Measurements from ENCODE around the gene COPA.

DNA sequence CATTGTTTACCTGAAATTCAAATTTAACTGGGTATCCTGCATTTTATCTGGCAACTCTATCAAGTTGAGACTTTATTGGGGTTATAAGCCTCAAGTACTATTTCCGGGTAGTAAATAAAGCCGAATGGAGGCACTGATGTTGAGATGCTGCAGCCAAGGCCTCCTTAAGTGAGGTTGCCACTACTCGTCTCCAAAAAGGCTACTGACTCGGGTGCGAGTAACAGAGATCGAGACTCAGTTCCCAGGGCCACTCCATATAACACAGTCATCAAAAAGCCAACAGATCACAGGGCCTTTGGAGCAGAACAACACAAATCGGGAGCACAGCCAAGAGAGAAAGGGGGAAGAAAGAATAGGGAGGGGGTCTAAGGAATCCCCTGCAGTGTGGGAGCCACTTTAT is 524 bp downstream of the COPA start:
- TF ChIP-seq FOXK2 (IDR thresholded peaks at IDR 0.05) = no peak
- TF ChIP-seq BHLHE40 (IDR thresholded peaks at IDR 0.05; ENCODE audit: borderline replicate concordance) = no peak

All from HEK293T (cell line).